Measurements from ENCODE around the gene POLE. TPM values are rescaled to one million over a fixed set of nuclear protein-coding genes. Genes with fewer than 3 reads are reported as not detected.

Gene POLE
- total and polyA plus RNA-seq, 10 of the 15 experiments (the other 5 are each of a cell fraction or from before 2014, with no cell fraction given): 2.3 to 103 (median 37.1) TPM

DNA sequence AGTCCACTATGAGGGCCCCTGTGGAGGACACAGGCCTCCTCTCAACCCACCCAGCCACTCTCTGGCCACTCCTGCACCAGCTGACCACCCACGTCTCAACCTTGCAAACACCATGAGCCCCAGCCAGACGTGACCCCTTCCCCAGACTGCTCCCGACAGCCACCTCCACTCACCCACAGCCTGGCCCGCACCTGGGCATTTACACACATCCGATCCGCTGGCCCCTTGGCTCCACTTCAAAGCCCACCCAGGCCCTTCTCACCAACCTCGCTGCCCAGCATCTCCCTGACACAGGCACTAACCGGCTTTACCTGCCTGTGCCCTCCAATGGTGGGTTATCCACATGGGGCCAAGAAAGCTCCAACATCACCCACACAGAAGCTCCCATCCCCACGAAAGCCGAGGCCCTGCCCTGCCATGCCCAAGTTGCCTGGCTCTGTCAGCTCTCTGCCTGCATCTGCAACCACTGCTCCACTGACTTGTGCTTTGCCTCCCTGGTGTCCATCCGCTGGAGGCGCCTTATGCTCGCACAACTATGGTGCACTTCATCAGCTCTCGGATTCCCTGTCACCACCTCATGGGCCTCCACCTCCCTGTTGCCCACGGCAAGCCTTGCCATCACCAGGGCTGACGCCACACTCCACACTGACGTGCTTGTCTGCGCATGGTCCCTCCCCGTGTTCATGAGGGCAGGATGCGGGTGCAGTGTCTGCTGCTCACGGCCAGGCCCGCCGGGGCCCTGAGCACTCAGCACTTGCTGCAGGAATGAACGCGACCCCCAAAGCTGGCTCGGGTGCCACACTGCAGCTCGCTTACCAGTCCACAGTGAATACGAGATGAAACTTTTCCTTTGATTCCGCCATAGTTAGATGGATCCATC lies 51.8 kb downstream of the POLE start:
- DNase-seq (ENCODE audit: low read depth, low spot score) (no peak), FAIRE-seq (no peak), ATAC-seq (no peak)
- Histone ChIP-seq H3K79me2 (ENCODE audit: control insufficient read depth, insufficient read depth, low read length) (no peaks in the 10 kb centered on the region), H3K27ac (ENCODE audit: control insufficient read depth, insufficient read depth) (no peak overlapping the region), H3K9ac (ENCODE audit: control insufficient read depth, insufficient read depth, low read length) (no peak overlapping the region), H3K36me3 (ENCODE audit: control insufficient read depth in 2 of 2, insufficient read depth in 2 of 2, low read length in 1 of 2) (peaks cover 23 to 44% of the 10 kb centered on the region in 2 experiments), H3K4me1 (ENCODE audit: control insufficient read depth, insufficient read depth, low read length) (no peaks in the 10 kb centered on the region; the same call in 1 of the 2 replicates), H3K4me3 (no peak overlapping the region), H3K4me2 (ENCODE audit: control insufficient read depth, insufficient read depth) (no peak overlapping the region), H2AFZ (ENCODE audit: control insufficient read depth, low read depth, low read length) (no peak overlapping the region), H3K27me3 (replicated peaks in 1 of 2; ENCODE audit: control insufficient read depth in 2 of 2, insufficient read depth in 2 of 2, low read length in 1 of 2) (no peaks in the 10 kb centered on the region), H3K9me3 (replicated peaks; ENCODE audit: control insufficient read depth, insufficient read depth, low read length) (no peaks in the 10 kb centered on the region), H4K20me1 (ENCODE audit: control insufficient read depth, insufficient read depth) (no peaks in the 10 kb centered on the region)
- RAD21 ChIA-PET (ENCODE audit: unreplicated experiment): no interaction called here
- in situ Hi-C loops (cut with MboI) (no loop called here), intact Hi-C loops (cut with micrococcal nuclease; ENCODE audit: unreplicated experiment) (no loop called here)
- CTCF ChIA-PET: no interaction called here
- TF ChIP-seq ZSCAN29 (IDR thresholded peaks at IDR 0.05): no peak
- TF ChIP-seq POLR2A (IDR thresholded peaks at IDR 0.05; ENCODE audit: low read depth, low read length): peak; percentile 36; the same call in 1 of the 2 replicates
- POLR2A ChIA-PET: no interaction called here
- 91% methylated on average over 29 of the region's 29 CpGs for WGBS (ENCODE audit: insufficient coverage, insufficient replicate concordance, low lambda C conversion rate, missing lambda C conversion rate)
- no TSS peak for BruUV-seq (replicated peaks)
- SMC1A ChIA-PET (ENCODE audit: uncharacterized antibody, unreplicated experiment): interaction anchor here (0.6 kb wide), 1 partner anchor 45 kb away, joined by 4 read pairs; no protein-coding TSS in a partner anchor

GRCh38 chr12:132634411-132634990 lies 52.6 kb downstream of the POLE start:
- ChIA-PET POLR2A (no interaction called here), SMC1A (ENCODE audit: uncharacterized antibody, unreplicated experiment) (no interaction called here), RAD21 (ENCODE audit: unreplicated experiment) (no interaction called here), CTCF (no interaction called here)
- BruUV-seq (replicated peaks): no TSS peak
- Histone ChIP-seq H3K27ac (ENCODE audit: control insufficient read depth, insufficient read depth) (no peak overlapping the region), H3K27me3 (replicated peaks in 1 of 2; ENCODE audit: control insufficient read depth in 2 of 2, insufficient read depth in 2 of 2, low read length in 1 of 2) (no peaks in the 10 kb centered on the region), H4K20me1 (ENCODE audit: control insufficient read depth, insufficient read depth) (no peaks in the 10 kb centered on the region), H3K9me3 (replicated peaks; ENCODE audit: control insufficient read depth, insufficient read depth, low read length) (no peaks in the 10 kb centered on the region), H3K4me2 (ENCODE audit: control insufficient read depth, insufficient read depth) (no peak overlapping the region), H3K4me3 (no peak overlapping the region), H3K9ac (ENCODE audit: control insufficient read depth, insufficient read depth, low read length) (no peak overlapping the region), H3K36me3 (ENCODE audit: control insufficient read depth in 2 of 2, insufficient read depth in 2 of 2, low read length in 1 of 2) (peaks cover 26 to 44% of the 10 kb centered on the region in 2 experiments), H2AFZ (ENCODE audit: control insufficient read depth, low read depth, low read length) (no peak overlapping the region), H3K4me1 (ENCODE audit: control insufficient read depth, insufficient read depth, low read length) (no peaks in the 10 kb centered on the region; the same call in 1 of the 2 replicates), H3K79me2 (ENCODE audit: control insufficient read depth, insufficient read depth, low read length) (no peaks in the 10 kb centered on the region)
- ATAC-seq (no peak), FAIRE-seq (no peak), DNase-seq (ENCODE audit: low read depth, low spot score) (no peak)
- intact Hi-C loops (cut with micrococcal nuclease; ENCODE audit: unreplicated experiment): no loop called here
- 92% methylated on average over 21 of the region's 21 CpGs for WGBS (ENCODE audit: insufficient coverage, insufficient replicate concordance, low lambda C conversion rate, missing lambda C conversion rate)
- in situ Hi-C loops (cut with MboI): no loop called here
- TF ChIP-seq ZNF24 (IDR thresholded peaks at IDR 0.05) (no peak), CBX5 (IDR thresholded peaks at IDR 0.05; ENCODE audit: low read depth) (no peak), POLR2AphosphoS5 (IDR thresholded peaks at IDR 0.05; ENCODE audit: low read length) (no peak), SMAD5 (IDR thresholded peaks at IDR 0.05; ENCODE audit: low read depth) (no peak), NFYA (IDR thresholded peaks at IDR 0.05; ENCODE audit: borderline replicate concordance, low read depth, low read length) (no peak), SIX5 (IDR thresholded peaks at IDR 0.05; ENCODE audit: low read depth, low read length, severe bottlenecking) (no peak)
- TF ChIP-seq, protein P1, sequence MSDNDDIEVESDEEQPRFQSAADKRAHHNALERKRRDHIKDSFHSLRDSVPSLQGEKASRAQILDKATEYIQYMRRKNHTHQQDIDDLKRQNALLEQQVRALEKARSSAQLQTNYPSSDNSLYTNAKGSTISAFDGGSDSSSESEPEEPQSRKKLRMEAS (IDR thresholded peaks at IDR 0.05; ENCODE audit: low read depth, low read length): no peak

All from GM12878 (cell line).